Measurements from ENCODE around the gene F5. TPM values are rescaled to one million over a fixed set of nuclear protein-coding genes. Genes with fewer than 3 reads are reported as not detected.

F5 gene
- total and polyA plus RNA-seq, 7 donors = under 0.01 to 1.0 (median 0.54) TPM; not detected in 2

- TF ChIP-seq CTCF (IDR thresholded peaks at IDR 0.05) = no peak
- 97 to 98% methylated on average over 1 of the region's 1 CpG for WGBS, 2 donors
- DNase-seq = no peak
- H3K4me3 ChIP-seq = no peak overlapping the region
- no peak overlapping the region for H3K27ac ChIP-seq
- intact Hi-C loops (cut with DNase I) = no loop called here
- H3K27me3 ChIP-seq = no peaks in the 10 kb centered on the region
- no peaks in the 10 kb centered on the region for H3K4me1 ChIP-seq
- no peaks in the 10 kb centered on the region for H3K9me3 ChIP-seq
- peaks cover 0 to 23% (median 2%) of the 10 kb centered on the region in 4 donors for H3K36me3 ChIP-seq
Measured at GRCh38 chr1:169474302-169474995, 111.8 kb downstream of the F5 start.

- no peaks in the 10 kb centered on the region for H3K27me3 ChIP-seq
- H3K4me1 ChIP-seq = no peaks in the 10 kb centered on the region
- H3K36me3 ChIP-seq = peaks cover 0 to 27% (median 2%) of the 10 kb centered on the region in 4 donors
- H3K27ac ChIP-seq = no peak overlapping the region
- DNase-seq = no peak
- 87 to 89% methylated on average over 5 of the region's 5 CpGs for WGBS, 2 donors
- intact Hi-C loops (cut with DNase I) = no loop called here
- no peak for TF ChIP-seq POLR2A (IDR thresholded peaks at IDR 0.05)
- no peak for TF ChIP-seq EP300 (IDR thresholded peaks at IDR 0.05)
- no peak for TF ChIP-seq POLR2AphosphoS5 (IDR thresholded peaks at IDR 0.05)
- no peak for TF ChIP-seq CTCF (IDR thresholded peaks at IDR 0.05)
- H3K4me3 ChIP-seq = no peak overlapping the region
- no peaks in the 10 kb centered on the region for H3K9me3 ChIP-seq
Measured at GRCh38 chr1:169473347-169473746, 112.9 kb downstream of the F5 start.

GRCh38 chr1:169472738-169473137, 113.5 kb downstream of the F5 start:
- Histone ChIP-seq H3K36me3 (peaks cover 0 to 32% (median 2%) of the 10 kb centered on the region in 4 donors), H3K4me3 (no peak overlapping the region), H3K27me3 (no peaks in the 10 kb centered on the region), H3K4me1 (no peaks in the 10 kb centered on the region), H3K27ac (no peak overlapping the region), H3K9me3 (no peaks in the 10 kb centered on the region)
- TF ChIP-seq CTCF (IDR thresholded peaks at IDR 0.05) (no peak), EP300 (IDR thresholded peaks at IDR 0.05) (no peak), POLR2AphosphoS5 (IDR thresholded peaks at IDR 0.05) (no peak), POLR2A (IDR thresholded peaks at IDR 0.05) (no peak)
- WGBS, 2 donors = 94 to 98% methylated on average over 3 of the region's 3 CpGs
- DNase-seq = no peak
- intact Hi-C loops (cut with DNase I) = no loop called here

GRCh38 chr1:169468982-169469381, 117.3 kb downstream of the F5 start:
- Histone ChIP-seq H3K27me3 (no peaks in the 10 kb centered on the region), H3K4me3 (no peak overlapping the region), H3K4me1 (no peaks in the 10 kb centered on the region), H3K36me3 (peaks cover 0 to 38% (median 0%) of the 10 kb centered on the region in 4 donors), H3K27ac (no peak overlapping the region), H3K9me3 (no peaks in the 10 kb centered on the region)
- TF ChIP-seq CTCF (IDR thresholded peaks at IDR 0.05) (no peak), POLR2A (IDR thresholded peaks at IDR 0.05) (no peak), EP300 (IDR thresholded peaks at IDR 0.05) (no peak), POLR2AphosphoS5 (IDR thresholded peaks at IDR 0.05) (no peak)
- intact Hi-C loops (cut with DNase I) = no loop called here
- DNase-seq = no peak

All from sigmoid colon (tissue), 7 donors.